ENCODE measurements around the gene ZMAT2.
"Not testable (repeated sequence)": the region's sequence is repeated elsewhere in the genome, so short reads cannot be mapped to it uniquely, and the experiment has no call there.

The ZMAT2 gene

DNA sequence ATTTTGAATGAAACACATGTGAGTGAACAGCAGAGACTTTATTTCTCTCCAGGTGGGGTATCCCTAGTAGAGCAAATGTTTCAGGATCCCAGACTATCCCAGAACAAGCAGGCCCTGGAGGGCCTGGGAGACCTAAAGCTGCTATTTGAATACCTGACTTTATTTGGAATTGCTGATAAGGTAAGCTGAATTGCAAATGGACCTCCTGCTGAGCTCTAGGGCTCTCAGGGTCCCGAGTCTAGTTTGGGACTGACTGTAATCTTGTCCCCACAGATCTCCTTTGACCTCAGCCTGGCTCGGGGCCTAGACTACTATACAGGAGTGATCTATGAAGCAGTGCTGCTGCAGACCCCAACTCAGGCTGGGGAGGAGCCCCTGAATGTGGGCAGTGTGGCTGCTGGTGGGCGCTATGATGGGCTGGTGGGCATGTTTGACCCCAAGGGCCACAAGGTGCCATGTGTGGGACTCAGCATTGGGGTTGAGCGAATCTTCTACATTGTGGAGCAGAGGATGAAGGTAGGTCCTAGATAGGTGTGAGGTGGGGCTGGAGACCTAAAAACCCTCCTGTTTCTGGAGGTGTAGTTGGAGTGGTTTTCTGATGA, 3.3 kb upstream of the ZMAT2 start:
- Histone ChIP-seq H3K36me3 (peaks cover 65% of the 10 kb centered on the region), H3K27me3 (no peaks in the 10 kb centered on the region), H3K4me1 (peaks cover 6% of the 10 kb centered on the region), H3K9me3 (no peaks in the 10 kb centered on the region), H3K4me3 (ENCODE audit: low read depth, low read length) (no peak overlapping the region)
- no peak for DNase-seq
- TF ChIP-seq, protein P1, sequence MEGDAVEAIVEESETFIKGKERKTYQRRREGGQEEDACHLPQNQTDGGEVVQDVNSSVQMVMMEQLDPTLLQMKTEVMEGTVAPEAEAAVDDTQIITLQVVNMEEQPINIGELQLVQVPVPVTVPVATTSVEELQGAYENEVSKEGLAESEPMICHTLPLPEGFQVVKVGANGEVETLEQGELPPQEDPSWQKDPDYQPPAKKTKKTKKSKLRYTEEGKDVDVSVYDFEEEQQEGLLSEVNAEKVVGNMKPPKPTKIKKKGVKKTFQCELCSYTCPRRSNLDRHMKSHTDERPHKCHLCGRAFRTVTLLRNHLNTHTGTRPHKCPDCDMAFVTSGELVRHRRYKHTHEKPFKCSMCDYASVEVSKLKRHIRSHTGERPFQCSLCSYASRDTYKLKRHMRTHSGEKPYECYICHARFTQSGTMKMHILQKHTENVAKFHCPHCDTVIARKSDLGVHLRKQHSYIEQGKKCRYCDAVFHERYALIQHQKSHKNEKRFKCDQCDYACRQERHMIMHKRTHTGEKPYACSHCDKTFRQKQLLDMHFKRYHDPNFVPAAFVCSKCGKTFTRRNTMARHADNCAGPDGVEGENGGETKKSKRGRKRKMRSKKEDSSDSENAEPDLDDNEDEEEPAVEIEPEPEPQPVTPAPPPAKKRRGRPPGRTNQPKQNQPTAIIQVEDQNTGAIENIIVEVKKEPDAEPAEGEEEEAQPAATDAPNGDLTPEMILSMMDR (IDR thresholded peaks at IDR 0.05; ENCODE audit: low read depth, low read length), result no peak

DNA sequence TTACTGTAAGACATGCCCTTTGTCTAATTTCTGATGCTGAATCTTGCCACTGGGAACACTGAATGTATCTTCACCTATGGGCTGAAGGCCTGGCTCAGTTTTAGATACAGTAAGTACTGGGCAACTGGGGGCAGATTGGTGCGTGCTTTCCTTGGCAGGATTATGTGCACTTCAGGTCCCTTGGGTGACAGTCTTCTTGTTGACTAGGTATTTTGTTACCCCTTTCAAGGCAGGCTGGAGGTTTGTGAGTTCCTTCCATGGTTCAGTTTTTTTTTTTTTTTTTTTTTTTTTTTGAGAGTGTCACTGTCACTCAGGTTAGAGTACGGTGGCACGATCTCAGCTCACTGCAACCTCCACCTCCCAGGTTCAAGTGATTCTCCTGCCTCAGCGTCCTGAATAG, 7.6 kb downstream of the ZMAT2 start:
- Histone ChIP-seq H3K4me3 (ENCODE audit: low read depth, low read length) (no peak overlapping the region), H3K36me3 (peaks cover 32% of the 10 kb centered on the region), H3K4me1 (no peaks in the 10 kb centered on the region), H3K27me3 (no peaks in the 10 kb centered on the region), H3K9me3 (no peaks in the 10 kb centered on the region)
- TF ChIP-seq, protein P1 (IDR thresholded peaks at IDR 0.05; ENCODE audit: low read depth, low read length), result no peak
- no peak for DNase-seq

DNA sequence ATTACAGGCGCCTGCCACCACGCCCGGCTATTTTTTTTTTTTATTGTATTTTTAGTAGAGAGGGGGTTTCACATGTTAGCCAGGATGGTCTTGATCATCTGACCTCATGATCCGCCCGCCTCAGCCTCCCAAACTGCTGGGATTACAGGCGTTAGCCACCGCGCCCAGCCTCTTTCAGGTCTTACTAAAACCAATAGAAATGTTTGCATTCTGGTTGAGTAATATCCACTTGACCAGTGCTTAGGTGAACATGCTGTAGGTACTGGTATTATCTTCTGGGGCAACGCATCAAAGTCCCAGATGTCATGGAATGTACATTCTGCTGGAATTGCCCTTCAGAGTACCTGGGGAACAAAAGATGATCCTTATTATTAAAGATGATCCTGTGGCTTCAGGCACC, 8.5 kb downstream of the ZMAT2 start:
- H3K36me3 ChIP-seq, result peaks cover 24% of the 10 kb centered on the region
- H3K4me3 ChIP-seq (ENCODE audit: low read depth, low read length); H3K27me3 ChIP-seq; H3K9me3 ChIP-seq; DNase-seq; H3K4me1 ChIP-seq: not testable (repeated sequence)

DNA sequence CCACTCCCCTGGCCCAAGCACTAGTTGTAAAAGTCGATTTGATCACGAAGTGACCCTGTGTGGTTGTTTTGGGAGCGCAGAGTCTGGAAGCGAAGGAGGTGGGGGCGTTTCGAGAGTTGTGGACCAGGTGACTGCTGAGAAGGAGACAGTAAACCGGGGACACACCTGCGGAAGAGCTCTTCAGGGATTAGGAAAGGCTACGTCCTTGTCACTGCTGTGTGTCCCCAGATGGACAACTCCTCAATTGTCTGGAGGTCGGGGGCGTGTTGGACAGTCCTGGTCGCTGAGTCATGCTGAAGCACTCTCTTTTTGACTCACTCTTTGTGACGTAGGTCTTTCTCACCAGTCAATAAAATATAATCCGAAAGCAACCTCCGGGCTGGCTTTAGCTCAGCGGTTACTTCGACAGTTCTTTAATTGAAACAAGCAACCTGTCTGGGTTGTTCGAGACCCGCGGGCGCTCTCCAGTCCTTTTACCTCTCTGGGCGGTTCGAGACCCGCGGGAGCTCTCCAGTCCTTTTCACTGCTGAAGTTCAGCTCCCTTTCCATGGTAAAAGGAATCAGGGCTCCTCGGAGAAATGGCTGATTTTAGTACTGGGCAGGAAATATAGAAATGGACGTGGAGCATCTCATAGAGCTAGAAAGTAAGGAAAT, 10.8 kb downstream of the ZMAT2 start:
- H3K27me3 ChIP-seq, result no peaks in the 10 kb centered on the region
- peak; percentile 81 for DNase-seq
- TF ChIP-seq, protein P1 (IDR thresholded peaks at IDR 0.05; ENCODE audit: low read depth, low read length), result no peak
- H3K36me3 ChIP-seq, result peaks cover 4% of the 10 kb centered on the region
- no peaks in the 10 kb centered on the region for H3K4me1 ChIP-seq
- H3K4me3 ChIP-seq (ENCODE audit: low read depth, low read length), result peak overlapping the region; percentile 63
- no peaks in the 10 kb centered on the region for H3K9me3 ChIP-seq

DNA sequence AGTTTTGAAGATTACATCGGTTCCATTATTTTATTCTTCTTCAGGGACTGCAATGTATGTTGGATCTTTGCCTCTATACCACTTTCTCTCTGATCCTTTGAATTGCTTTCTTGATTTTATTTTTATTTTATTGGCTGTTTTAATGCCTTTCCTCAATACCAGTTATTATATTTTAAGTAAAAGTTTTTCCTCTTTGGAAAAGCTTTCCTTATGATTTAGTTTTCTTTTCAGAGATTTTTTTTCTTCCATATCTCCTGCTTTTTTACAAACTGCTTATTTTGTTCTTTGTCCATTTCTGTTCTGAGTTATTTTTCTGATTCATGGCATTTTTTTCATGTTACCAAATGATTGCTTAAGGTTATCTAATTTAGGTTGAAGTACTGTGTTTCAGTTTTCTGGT, 11.5 kb downstream of the ZMAT2 start:
- Histone ChIP-seq H3K36me3 (no peaks in the 10 kb centered on the region), H3K27me3 (no peaks in the 10 kb centered on the region), H3K4me3 (ENCODE audit: low read depth, low read length) (peak overlapping the region; percentile 63; the same call in 1 of the 2 replicates), H3K4me1 (no peaks in the 10 kb centered on the region), H3K9me3 (no peaks in the 10 kb centered on the region)
- TF ChIP-seq, protein P1 (IDR thresholded peaks at IDR 0.05; ENCODE audit: low read depth, low read length), result no peak
- no peak for DNase-seq

DNA sequence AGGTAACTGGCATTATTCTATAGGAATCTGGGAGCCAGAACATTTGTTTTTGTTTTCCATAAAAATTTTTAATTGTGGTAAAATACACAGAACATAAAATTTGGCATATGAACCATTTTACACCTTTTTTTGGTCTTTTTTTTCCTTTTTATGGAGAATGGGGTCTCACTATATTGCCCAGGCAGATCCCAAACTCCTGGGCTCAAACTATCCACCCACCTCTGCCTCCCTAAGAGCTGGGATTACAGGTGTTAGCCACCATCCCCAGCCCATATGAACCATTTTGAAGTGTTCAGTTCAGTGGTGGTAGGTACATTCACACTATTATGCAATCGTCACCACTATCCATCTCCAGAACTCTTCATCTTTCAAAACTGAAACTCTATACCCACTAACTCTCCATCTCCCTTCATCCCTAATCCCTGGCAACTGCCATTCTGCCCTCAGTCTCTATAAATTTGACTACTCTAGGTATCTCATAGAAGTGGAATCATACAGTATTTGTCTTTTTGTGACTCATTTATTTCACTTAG, 13.4 kb downstream of the ZMAT2 start:
- H3K27me3 ChIP-seq, result no peaks in the 10 kb centered on the region
- no peaks in the 10 kb centered on the region for H3K4me1 ChIP-seq
- no peaks in the 10 kb centered on the region for H3K36me3 ChIP-seq
- no peaks in the 10 kb centered on the region for H3K9me3 ChIP-seq
- DNase-seq, result no peak
- no peak overlapping the region for H3K4me3 ChIP-seq (ENCODE audit: low read depth, low read length)
- TF ChIP-seq, protein P1 (IDR thresholded peaks at IDR 0.05; ENCODE audit: low read depth, low read length), result no peak

DNA sequence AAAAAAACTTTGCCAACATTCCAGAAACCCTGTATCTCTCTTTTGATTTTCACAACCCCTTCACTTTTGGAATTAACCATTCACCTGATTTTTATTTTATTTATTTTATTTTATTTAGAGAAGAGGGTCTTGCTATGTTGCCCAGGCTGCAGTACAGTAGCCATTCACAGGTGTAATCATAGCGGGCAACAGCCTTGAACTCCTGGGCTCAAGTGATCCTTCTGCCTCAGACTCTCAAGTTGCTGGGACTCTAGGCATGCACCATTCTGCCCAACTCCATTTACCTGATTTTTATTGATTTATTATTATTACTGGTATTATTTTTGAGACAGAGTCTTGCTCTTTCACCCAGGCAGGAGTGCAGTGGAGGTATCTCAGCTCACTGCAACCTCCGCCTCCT, 16.0 kb downstream of the ZMAT2 start:
- not testable (repeated sequence) for H3K27me3 ChIP-seq; DNase-seq; H3K9me3 ChIP-seq; H3K4me3 ChIP-seq (ENCODE audit: low read depth, low read length); H3K4me1 ChIP-seq; H3K36me3 ChIP-seq
